Parathyroid adenoma (tissue), 2 donors: ENCODE results near the gene SEC24A.
A peak's percentile ranks its signal among the peaks of the same experiment; 100 is the strongest.

ENCODE experiments used
- H2AFZ ChIP-seq: fragments of 300-600 bp; sonication (generic); one replicate; pipeline ENCODE4 v1.7.0; 2017; ENCODE audit warnings: antibody characterized with exemption, mild to moderate bottlenecking
- H3K27ac ChIP-seq: fragments of 300-600 bp; sonication (generic); one replicate; pipeline ENCODE4 v1.7.0; 2017
- H3K27me3 ChIP-seq: fragments of 300-600 bp; sonication (generic); one replicate; pipeline ENCODE4 v1.7.0; 2017; ENCODE audit warnings: low read length; ENCODE audit not compliant: control insufficient read depth, insufficient read depth
- H3K36me3 ChIP-seq: fragments of 300-600 bp; sonication (generic); one replicate; pipeline ENCODE4 v1.7.0; 2017; ENCODE audit warnings: low read length; ENCODE audit not compliant: control insufficient read depth, insufficient read depth
- H3K4me1 ChIP-seq: fragments of 300-600 bp; sonication (generic); one replicate; pipeline ENCODE4 v1.7.0; 2017; ENCODE audit warnings: control low read depth
- H3K4me2 ChIP-seq: fragments of 300-600 bp; sonication (generic); one replicate; pipeline ENCODE4 v1.7.0; 2017; ENCODE audit warnings: low read length
- H3K4me3 ChIP-seq: fragments of 300-600 bp; sonication (generic); one replicate; pipeline ENCODE4 v1.7.0; 2017; ENCODE audit warnings: low read depth, low read length
- H3K79me2 ChIP-seq: fragments of 300-600 bp; sonication (generic); one replicate; pipeline ENCODE4 v1.7.0; 2017; ENCODE audit warnings: control low read depth
- H3K9ac ChIP-seq: fragments of 300-600 bp; sonication (generic); one replicate; pipeline ENCODE4 v1.7.0; 2017; ENCODE audit warnings: mild to moderate bottlenecking
- H3K9me3 ChIP-seq: fragments of 300-600 bp; sonication (generic); one replicate; pipeline ENCODE4 v1.7.0; 2017; ENCODE audit warnings: low read length; ENCODE audit not compliant: control insufficient read depth
- CTCF ChIP-seq: fragments of 300-600 bp; sonication (generic); IDR thresholded peaks from one replicate; pipeline ENCODE4 v1.7.0; 2017; ENCODE audit warnings: antibody characterized with exemption, mild to moderate bottlenecking
- donor health status: primary hyperparathyroidism.

Gene SEC24A

GRCh38 chr5:134637116-134637721, 11.4 kb upstream of the SEC24A start:
- Histone ChIP-seq H3K79me2 (peaks cover 4% of the 10 kb centered on the region), H3K27me3 (no peaks in the 10 kb centered on the region), H3K4me3 (no peak overlapping the region), H3K4me1 (no peaks in the 10 kb centered on the region), H3K36me3 (no peaks in the 10 kb centered on the region), H3K27ac (no peak overlapping the region), H3K4me2 (no peak overlapping the region), H3K9ac (no peak overlapping the region), H2AFZ (no peak overlapping the region), H3K9me3 (no peaks in the 10 kb centered on the region)
- no peak for TF ChIP-seq CTCF

GRCh38 chr5:134638760-134639201, 9.8 kb upstream of the SEC24A start:
- no peak overlapping the region for H3K4me3 ChIP-seq
- H3K9ac ChIP-seq = no peak overlapping the region
- no peak overlapping the region for H3K4me2 ChIP-seq
- no peak for TF ChIP-seq CTCF
- no peak overlapping the region for H3K27ac ChIP-seq
- H3K9me3 ChIP-seq = no peaks in the 10 kb centered on the region
- no peaks in the 10 kb centered on the region for H3K36me3 ChIP-seq
- no peaks in the 10 kb centered on the region for H3K4me1 ChIP-seq
- H3K27me3 ChIP-seq = no peaks in the 10 kb centered on the region
- no peaks in the 10 kb centered on the region for H3K79me2 ChIP-seq
- H2AFZ ChIP-seq = no peak overlapping the region

GRCh38 chr5:134642931-134643530, 5.6 kb upstream of the SEC24A start:
- no peak overlapping the region for H3K4me3 ChIP-seq
- no peak overlapping the region for H3K27ac ChIP-seq
- H3K4me1 ChIP-seq = no peaks in the 10 kb centered on the region
- no peak overlapping the region for H3K4me2 ChIP-seq
- H3K36me3 ChIP-seq = no peaks in the 10 kb centered on the region
- peaks cover 3% of the 10 kb centered on the region for H3K79me2 ChIP-seq
- H3K9ac ChIP-seq = no peak overlapping the region
- no peak overlapping the region for H2AFZ ChIP-seq
- H3K27me3 ChIP-seq = no peaks in the 10 kb centered on the region
- H3K9me3 ChIP-seq = no peaks in the 10 kb centered on the region
- TF ChIP-seq CTCF = no peak

GRCh38 chr5:134647750-134648424, 698 bp upstream of the SEC24A start:
- Histone ChIP-seq H3K9ac (peak overlapping the region; percentile 97), H3K36me3 (no peaks in the 10 kb centered on the region), H3K27me3 (no peaks in the 10 kb centered on the region), H3K9me3 (no peaks in the 10 kb centered on the region), H3K4me3 (peak overlapping the region; percentile 82), H3K27ac (peak overlapping the region; percentile 93), H3K79me2 (peaks cover 31% of the 10 kb centered on the region), H2AFZ (peak overlapping the region; percentile 92), H3K4me1 (peaks cover 3% of the 10 kb centered on the region), H3K4me2 (peak overlapping the region; percentile 84)
- TF ChIP-seq CTCF = no peak
